ENCODE measurements around the gene RPL36AL.

DNA sequence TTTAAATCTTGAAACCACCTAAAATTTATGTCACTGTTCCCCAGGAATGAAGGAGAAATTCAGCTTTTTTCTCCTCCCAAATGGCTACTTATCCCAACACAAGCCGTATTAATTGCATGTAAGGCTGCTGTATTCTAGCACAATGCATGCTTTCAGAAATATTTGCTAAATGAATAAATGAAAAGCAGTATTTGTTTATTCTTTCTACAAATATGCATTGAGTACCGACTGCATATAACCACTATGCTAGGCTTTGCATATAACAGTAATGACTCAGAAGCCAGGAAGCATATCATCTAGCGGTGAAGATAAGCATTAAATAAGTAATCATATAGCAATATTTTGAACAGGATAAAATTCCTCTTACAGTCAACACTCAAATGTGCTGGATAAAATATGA is 27.4 kb downstream of the RPL36AL start:
- TF ChIP-seq CTCF (IDR thresholded peaks at IDR 0.05) (no peak), POLR2A (IDR thresholded peaks at IDR 0.05) (no peak)

All from heart left ventricle (tissue), 13 donors.